ENCODE measurements around the gene SLC35F4.
"Not testable (repeated sequence)": the region's sequence is repeated elsewhere in the genome, so short reads cannot be mapped to it uniquely, and the experiment has no call there.

SLC35F4 gene

DNA sequence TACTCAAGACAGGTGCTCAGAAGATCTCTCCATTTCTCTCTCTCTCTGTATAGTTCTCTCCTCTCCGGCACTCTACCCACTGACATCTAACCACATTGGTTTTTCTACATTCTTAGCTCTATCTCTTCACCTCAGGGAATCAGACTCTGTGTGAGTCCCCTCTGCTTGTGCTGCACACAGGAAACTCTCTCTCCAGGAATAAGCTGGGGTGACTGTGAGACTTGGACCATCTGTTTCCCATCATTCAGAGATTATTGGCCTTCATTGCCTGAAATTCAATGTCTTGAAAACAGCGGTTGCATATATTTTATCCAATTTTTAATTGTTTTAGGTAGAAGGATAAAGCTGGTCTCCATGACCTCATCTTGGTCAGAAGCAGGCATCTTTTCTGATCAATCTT is 105.0 kb downstream of the SLC35F4 start:
- no peaks in the 10 kb centered on the region for H3K36me3 ChIP-seq (ENCODE audit: control insufficient read depth, insufficient read depth, low read length)
- no peaks in the 10 kb centered on the region for H3K27me3 ChIP-seq (replicated peaks; ENCODE audit: control insufficient read depth, insufficient read depth, low read length)
- no peak overlapping the region for H3K4me3 ChIP-seq (replicated peaks; ENCODE audit: low read depth, low read length)
- no peak for DNase-seq (ENCODE audit: extremely low read depth, insufficient read length)
- TF ChIP-seq, protein P1, sequence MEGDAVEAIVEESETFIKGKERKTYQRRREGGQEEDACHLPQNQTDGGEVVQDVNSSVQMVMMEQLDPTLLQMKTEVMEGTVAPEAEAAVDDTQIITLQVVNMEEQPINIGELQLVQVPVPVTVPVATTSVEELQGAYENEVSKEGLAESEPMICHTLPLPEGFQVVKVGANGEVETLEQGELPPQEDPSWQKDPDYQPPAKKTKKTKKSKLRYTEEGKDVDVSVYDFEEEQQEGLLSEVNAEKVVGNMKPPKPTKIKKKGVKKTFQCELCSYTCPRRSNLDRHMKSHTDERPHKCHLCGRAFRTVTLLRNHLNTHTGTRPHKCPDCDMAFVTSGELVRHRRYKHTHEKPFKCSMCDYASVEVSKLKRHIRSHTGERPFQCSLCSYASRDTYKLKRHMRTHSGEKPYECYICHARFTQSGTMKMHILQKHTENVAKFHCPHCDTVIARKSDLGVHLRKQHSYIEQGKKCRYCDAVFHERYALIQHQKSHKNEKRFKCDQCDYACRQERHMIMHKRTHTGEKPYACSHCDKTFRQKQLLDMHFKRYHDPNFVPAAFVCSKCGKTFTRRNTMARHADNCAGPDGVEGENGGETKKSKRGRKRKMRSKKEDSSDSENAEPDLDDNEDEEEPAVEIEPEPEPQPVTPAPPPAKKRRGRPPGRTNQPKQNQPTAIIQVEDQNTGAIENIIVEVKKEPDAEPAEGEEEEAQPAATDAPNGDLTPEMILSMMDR (IDR thresholded peaks at IDR 0.05; ENCODE audit: insufficient read depth, low read length, poor library complexity, severe bottlenecking): no peak

DNA sequence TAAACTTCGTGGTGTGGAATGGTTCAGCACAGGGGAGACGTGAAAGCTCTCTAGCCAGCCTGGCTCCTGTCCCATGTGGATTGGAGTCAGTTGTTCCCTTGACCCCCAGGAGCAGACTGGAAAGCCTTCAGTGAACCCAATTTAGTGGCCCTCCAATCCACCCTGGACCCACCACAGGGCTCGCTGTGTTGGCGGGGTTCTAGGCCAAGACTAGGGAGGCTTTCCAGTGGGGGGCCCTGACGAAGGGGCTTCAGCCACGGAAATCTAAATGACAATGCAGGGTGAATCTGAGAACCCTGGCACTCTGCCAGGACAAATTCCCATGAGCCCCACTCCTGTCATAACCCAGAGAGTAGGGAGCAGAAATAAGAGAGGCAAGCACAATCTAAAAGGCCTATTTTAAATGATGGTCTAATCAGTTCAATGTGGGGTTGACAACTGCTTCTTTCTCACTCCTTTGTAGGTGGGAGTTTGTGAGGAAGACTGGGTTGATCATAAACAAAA is 110.8 kb downstream of the SLC35F4 start:
- Histone ChIP-seq H3K27me3 (replicated peaks; ENCODE audit: control insufficient read depth, insufficient read depth, low read length) (no peaks in the 10 kb centered on the region), H3K4me3 (replicated peaks; ENCODE audit: low read depth, low read length) (no peak overlapping the region), H3K36me3 (ENCODE audit: control insufficient read depth, insufficient read depth, low read length) (no peaks in the 10 kb centered on the region)
- no peak for DNase-seq (ENCODE audit: extremely low read depth, insufficient read length)
- TF ChIP-seq, protein P1 (IDR thresholded peaks at IDR 0.05; ENCODE audit: insufficient read depth, low read length, poor library complexity, severe bottlenecking): no peak

DNA sequence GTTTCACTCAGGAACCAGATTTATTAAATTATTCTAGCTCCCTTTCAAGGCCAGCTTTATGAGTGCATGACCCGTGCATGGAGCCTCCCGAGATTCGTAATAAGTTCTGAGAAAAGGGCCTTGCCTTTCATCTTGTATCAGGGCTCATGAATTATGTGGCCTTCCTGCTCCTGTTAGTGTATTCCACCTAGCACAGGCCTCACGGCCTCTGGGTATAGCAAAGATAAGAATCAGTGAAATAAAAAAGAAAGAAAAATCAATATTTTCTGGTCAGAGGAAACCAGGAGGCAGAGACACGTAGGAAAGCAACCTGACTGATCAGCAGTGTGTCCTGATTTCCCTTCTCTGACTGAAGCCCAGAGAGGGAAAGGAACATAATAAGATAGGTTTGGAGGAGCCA is 111.4 kb downstream of the SLC35F4 start:
- Histone ChIP-seq H3K27me3 (replicated peaks; ENCODE audit: control insufficient read depth, insufficient read depth, low read length) (no peaks in the 10 kb centered on the region), H3K4me3 (replicated peaks; ENCODE audit: low read depth, low read length) (no peak overlapping the region)
- DNase-seq (ENCODE audit: extremely low read depth, insufficient read length): no peak

DNA sequence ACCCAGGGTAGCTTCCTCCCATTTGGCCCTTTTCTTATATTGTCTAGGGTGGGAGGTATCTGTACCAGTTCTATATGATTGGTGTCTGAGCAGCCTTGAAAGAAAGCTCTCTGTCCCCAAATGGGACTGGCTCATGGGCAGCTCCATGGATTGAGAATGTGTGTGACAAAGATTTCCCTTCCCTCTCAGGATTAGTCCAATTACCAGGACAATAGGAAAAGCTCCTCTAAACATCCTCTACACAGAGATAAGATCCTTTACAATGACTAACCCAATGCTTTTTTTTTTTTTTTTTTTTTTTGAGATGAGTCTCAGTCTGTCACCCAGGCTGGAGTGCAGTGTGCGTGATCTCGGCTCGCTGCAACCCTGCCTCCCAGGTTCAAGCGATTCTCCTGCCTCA is 112.1 kb downstream of the SLC35F4 start:
- no peak for DNase-seq (ENCODE audit: extremely low read depth, insufficient read length)
- Histone ChIP-seq H3K27me3 (replicated peaks; ENCODE audit: control insufficient read depth, insufficient read depth, low read length) (no peaks in the 10 kb centered on the region), H3K4me3 (replicated peaks; ENCODE audit: low read depth, low read length) (no peak overlapping the region), H3K36me3 (ENCODE audit: control insufficient read depth, insufficient read depth, low read length) (no peaks in the 10 kb centered on the region)
- TF ChIP-seq, protein P1 (IDR thresholded peaks at IDR 0.05; ENCODE audit: insufficient read depth, low read length, poor library complexity, severe bottlenecking): no peak

More for the DNA sequence above, 111.4 kb downstream of the SLC35F4 start:
- TF ChIP-seq, protein P1 (IDR thresholded peaks at IDR 0.05; ENCODE audit: insufficient read depth, low read length, poor library complexity, severe bottlenecking): no peak
- H3K36me3 ChIP-seq (ENCODE audit: control insufficient read depth, insufficient read depth, low read length): no peaks in the 10 kb centered on the region

DNA sequence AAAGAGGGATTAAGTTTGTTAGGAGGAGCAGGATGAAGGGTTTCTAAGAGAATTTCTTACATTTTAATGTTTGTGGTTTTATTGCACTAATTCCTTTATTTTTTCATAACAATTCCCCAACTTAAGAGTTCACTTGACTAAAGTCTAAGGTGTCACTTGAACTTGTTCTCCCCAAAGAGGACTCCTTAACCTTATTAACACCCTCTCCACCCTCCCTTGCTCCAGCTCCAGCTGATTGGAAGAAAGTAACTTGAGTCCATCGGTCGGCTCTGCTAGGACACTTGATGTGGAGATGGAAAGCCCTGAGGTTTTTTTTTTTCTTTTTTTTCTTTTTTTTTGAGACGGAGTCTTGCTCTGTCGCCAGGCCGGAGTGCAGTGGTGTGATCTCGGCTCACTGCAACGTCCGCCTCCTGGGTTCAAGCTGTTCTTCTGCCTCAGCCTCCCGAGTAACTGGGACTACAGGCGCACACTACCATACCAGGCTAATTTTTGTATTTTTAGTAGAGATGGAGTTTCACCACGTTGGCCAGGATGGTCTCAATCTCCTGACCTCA is 113.7 kb downstream of the SLC35F4 start:
- not testable (repeated sequence) for DNase-seq (ENCODE audit: extremely low read depth, insufficient read length); H3K4me3 ChIP-seq (replicated peaks; ENCODE audit: low read depth, low read length); H3K36me3 ChIP-seq (ENCODE audit: control insufficient read depth, insufficient read depth, low read length); H3K27me3 ChIP-seq (replicated peaks; ENCODE audit: control insufficient read depth, insufficient read depth, low read length)

DNA sequence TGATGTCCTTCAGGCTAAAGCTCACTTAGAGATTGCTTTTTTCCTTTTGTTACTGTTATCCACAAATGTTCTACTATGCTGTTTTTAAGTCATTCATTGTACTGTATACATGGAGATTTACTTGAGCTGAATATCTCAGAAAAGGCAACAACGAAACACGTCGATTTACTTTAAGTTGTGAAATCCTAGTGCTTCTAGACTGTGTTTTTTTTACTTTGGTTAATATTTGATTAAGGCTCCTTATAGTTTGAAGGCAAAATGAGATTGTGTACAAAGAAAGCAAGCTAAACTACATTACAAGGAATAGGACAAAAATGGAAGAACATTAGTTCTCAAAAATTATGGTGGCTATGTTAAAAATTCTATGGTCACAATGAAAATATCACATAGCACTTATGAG is 114.5 kb downstream of the SLC35F4 start:
- Histone ChIP-seq H3K4me3 (replicated peaks; ENCODE audit: low read depth, low read length) (no peak overlapping the region), H3K27me3 (replicated peaks; ENCODE audit: control insufficient read depth, insufficient read depth, low read length) (no peaks in the 10 kb centered on the region), H3K36me3 (ENCODE audit: control insufficient read depth, insufficient read depth, low read length) (no peaks in the 10 kb centered on the region)
- no peak for DNase-seq (ENCODE audit: extremely low read depth, insufficient read length)
- TF ChIP-seq, protein P1 (IDR thresholded peaks at IDR 0.05; ENCODE audit: insufficient read depth, low read length, poor library complexity, severe bottlenecking): no peak
